HFFc6 (cell line): ENCODE data around the gene NRP2. TPM values are rescaled to one million over a fixed set of nuclear protein-coding genes. Genes with fewer than 3 reads are reported as not detected.

Source experiments
- DNase-seq: peaks from one replicate; pipeline ENCODE4 v3.0.0-alpha.2; 2018
- H3K27ac Mint-ChIP-seq: 2 replicates; pipeline ENCODE4 v1.8.0; 2020; ENCODE audit warnings: mild to moderate bottlenecking, mixed read lengths
- H3K27me3 Mint-ChIP-seq: 2 replicates; pipeline ENCODE4 v1.8.0; 2021; ENCODE audit warnings: mild to moderate bottlenecking, moderate library complexity, mixed read lengths; ENCODE audit not compliant: insufficient read depth
- H3K36me3 Mint-ChIP-seq: 2 replicates; pipeline ENCODE4 v1.8.0; 2021; ENCODE audit warnings: low read depth, mixed read lengths
- H3K4me1 Mint-ChIP-seq: 2 replicates; pipeline ENCODE4 v1.8.0; 2020; ENCODE audit warnings: low read depth, mixed read lengths
- H3K4me3 Mint-ChIP-seq: 2 replicates; pipeline ENCODE4 v1.8.0; 2020; ENCODE audit warnings: mild to moderate bottlenecking, moderate library complexity, mixed read lengths
- H3K9me3 Mint-ChIP-seq: 2 replicates; pipeline ENCODE4 v1.8.0; 2020; ENCODE audit warnings: mild to moderate bottlenecking, mixed read lengths
- total RNA-seq, 6 experiments: library from RNA; stranded (reverse); fragmentation: NEBNext Ultra II Directional; extraction: Animal tissue kit (Norgen Biotek cat#: 25700); gene quantifications; 2 replicates in 1 of 6; 3 replicates in 5 of 6; pipeline ENCODE4 v1.2.3, GENCODE V29; 2021
- TF ChIP-seq, protein P1 (sequence below): fragments of 200-600 bp; sonication (generic); IDR thresholded peaks from 2 replicates; pipeline ENCODE4 v1.5.0; 2021; ENCODE audit warnings: antibody characterized with exemption, mild to moderate bottlenecking

The NRP2 gene
- total RNA-seq, 6 experiments from 2014 or later: 11.8 to 25.1 (median 21.4) TPM

DNA sequence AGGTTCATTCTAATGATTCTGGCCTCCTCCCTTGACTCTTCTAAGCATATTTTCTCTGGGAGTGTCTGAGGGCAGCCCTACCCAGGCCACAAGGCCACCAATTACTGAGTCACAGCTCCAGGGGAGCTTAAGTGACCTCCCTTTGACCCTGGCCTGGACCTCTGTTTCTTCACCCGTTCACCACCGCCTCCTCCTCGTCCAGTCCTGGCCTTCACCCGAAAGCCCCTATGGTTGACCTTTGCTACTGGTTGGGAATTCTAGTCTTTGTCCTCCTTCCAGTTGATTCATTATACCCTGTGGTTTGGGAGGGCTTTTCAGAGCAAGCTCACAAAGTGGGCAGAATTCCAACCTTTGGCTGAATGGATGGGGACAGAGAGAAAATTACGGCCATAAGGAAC lies 72.6 kb downstream of the NRP2 start:
- Mint-ChIP-seq H3K4me3 (peak overlapping the region; percentile 38), H3K9me3 (no peaks in the 10 kb centered on the region), H3K4me1 (peaks cover 62% of the 10 kb centered on the region), H3K27ac (peak overlapping the region; percentile 70), H3K36me3 (no peaks in the 10 kb centered on the region), H3K27me3 (peaks cover 3% of the 10 kb centered on the region)
- TF ChIP-seq, protein P1, sequence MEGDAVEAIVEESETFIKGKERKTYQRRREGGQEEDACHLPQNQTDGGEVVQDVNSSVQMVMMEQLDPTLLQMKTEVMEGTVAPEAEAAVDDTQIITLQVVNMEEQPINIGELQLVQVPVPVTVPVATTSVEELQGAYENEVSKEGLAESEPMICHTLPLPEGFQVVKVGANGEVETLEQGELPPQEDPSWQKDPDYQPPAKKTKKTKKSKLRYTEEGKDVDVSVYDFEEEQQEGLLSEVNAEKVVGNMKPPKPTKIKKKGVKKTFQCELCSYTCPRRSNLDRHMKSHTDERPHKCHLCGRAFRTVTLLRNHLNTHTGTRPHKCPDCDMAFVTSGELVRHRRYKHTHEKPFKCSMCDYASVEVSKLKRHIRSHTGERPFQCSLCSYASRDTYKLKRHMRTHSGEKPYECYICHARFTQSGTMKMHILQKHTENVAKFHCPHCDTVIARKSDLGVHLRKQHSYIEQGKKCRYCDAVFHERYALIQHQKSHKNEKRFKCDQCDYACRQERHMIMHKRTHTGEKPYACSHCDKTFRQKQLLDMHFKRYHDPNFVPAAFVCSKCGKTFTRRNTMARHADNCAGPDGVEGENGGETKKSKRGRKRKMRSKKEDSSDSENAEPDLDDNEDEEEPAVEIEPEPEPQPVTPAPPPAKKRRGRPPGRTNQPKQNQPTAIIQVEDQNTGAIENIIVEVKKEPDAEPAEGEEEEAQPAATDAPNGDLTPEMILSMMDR: no peak
- DNase-seq: peak; percentile 26

DNA sequence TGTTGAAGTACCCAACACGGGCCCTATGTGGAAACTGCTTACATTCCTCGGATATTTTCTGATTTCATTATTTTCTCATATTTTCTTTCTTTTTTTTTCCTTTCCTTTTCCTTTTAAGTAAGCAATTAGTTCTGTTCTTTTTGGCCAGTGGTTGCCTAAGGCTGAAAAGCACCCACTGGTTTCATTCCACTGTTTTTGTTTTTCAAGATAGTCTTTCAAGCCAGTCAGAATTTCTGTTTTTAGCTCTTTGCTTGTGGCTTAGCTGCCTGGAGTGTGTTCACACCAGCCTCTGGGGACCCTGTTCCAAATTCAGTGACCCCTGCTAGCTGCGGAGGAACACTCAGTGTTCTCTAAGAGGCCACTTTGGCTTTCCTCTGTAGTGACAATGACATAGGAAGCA lies 73.6 kb downstream of the NRP2 start:
- Mint-ChIP-seq H3K27ac (peak overlapping the region; percentile 70), H3K4me1 (peaks cover 62% of the 10 kb centered on the region), H3K9me3 (no peaks in the 10 kb centered on the region), H3K4me3 (no peak overlapping the region), H3K36me3 (no peaks in the 10 kb centered on the region), H3K27me3 (peaks cover 6% of the 10 kb centered on the region)
- DNase-seq: peak; percentile 23
- TF ChIP-seq, protein P1: no peak

DNA sequence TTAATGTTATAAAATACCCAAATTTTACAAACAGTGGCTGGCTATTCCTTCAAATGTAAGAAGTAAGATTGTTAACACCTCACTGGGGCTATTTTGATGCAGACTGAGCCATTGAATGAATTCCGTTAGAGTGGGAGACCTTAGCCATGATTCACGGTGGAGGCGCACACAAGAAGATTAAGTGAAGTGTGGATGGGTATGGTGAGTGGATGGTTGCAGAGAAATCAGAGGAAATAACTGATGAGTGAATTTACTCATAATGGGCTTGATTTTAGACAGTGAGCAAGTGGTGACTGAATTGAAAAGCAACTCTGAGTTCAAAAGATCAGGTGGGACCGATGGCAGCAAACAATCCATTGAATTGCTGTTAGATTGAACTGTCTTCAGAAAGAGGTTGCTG lies 75.0 kb downstream of the NRP2 start:
- Mint-ChIP-seq H3K27ac (peak overlapping the region; percentile 77), H3K4me3 (peak overlapping the region; percentile 25; the same call in 1 of the 2 replicates), H3K4me1 (peaks cover 54% of the 10 kb centered on the region), H3K36me3 (no peaks in the 10 kb centered on the region), H3K9me3 (no peaks in the 10 kb centered on the region), H3K27me3 (peaks cover 6% of the 10 kb centered on the region)
- DNase-seq: no peak
- TF ChIP-seq, protein P1: no peak

DNA sequence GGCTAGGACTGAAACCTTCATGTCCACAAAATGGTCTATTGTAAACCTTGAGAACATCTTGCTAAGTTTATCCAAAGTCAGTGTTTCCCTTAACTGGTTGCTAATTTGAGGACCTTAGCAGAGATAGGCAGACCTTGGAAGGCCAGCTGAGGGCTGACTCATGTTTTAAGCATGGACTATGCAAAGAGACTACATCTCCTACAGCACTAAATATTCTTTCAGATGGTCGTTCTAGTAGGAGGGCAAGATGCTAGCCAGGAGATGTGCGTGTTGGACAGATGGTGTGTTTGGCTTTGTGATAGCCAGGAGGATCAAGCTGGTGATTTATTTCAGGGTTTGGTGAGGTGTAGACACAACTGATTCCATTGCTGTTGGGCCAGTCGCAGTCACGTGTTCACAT lies 75.8 kb downstream of the NRP2 start:
- Mint-ChIP-seq H3K27ac (peak overlapping the region; percentile 77), H3K36me3 (no peaks in the 10 kb centered on the region), H3K4me3 (no peak overlapping the region; the same call in 1 of the 2 replicates), H3K4me1 (peaks cover 59% of the 10 kb centered on the region), H3K27me3 (peaks cover 5% of the 10 kb centered on the region; the same call in 1 of the 2 replicates), H3K9me3 (no peaks in the 10 kb centered on the region)
- TF ChIP-seq, protein P1: no peak
- DNase-seq: peak; percentile 72

DNA sequence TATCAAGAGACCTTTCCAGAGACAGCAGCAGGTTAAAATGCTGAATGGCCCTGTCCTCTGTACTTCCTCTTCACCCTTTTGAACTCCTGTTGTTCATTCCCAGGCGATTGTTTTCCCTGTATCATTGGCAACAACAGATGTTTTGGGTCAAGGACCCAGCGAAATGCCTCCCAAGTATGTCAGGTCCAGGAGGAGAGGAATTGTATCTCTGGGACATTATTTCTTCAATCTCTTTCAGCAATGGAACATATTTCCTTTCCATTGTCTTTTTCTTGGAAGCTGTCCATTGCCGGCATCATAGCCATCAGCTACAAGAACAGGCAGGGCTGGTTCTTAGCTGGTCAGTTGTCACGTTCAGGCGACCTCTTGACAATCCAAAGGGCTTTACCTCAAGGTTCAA lies 76.2 kb downstream of the NRP2 start:
- Mint-ChIP-seq H3K36me3 (no peaks in the 10 kb centered on the region), H3K4me1 (peaks cover 64% of the 10 kb centered on the region), H3K9me3 (no peaks in the 10 kb centered on the region), H3K27me3 (peaks cover 5% of the 10 kb centered on the region; the same call in 1 of the 2 replicates), H3K4me3 (no peak overlapping the region), H3K27ac (peak overlapping the region; percentile 77; the same call in 1 of the 2 replicates)
- TF ChIP-seq, protein P1: no peak
- DNase-seq: no peak

DNA sequence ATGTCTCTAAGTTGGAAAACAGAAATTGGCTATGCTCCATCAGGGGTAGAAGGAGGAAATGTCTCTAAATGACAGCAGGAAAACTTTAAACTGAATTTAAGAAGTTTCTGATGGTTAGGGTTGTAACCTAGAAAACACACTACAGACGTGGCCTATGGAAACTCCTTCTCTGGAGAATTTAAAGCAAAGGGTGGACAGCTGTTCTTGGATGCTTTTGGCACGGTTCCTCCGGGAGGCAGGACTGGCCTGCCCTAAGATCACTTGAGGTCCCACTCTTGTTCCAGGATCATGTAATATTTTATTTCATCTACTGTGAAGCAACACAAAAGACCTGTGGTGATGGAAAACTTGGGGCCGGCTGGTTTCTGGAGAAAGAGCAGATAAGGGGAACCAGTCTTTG lies 77.0 kb downstream of the NRP2 start:
- peaks cover 5% of the 10 kb centered on the region; the same call in 1 of the 2 replicates for H3K27me3 Mint-ChIP-seq
- TF ChIP-seq, protein P1: no peak
- peaks cover 66% of the 10 kb centered on the region for H3K4me1 Mint-ChIP-seq
- no peak for DNase-seq
- no peaks in the 10 kb centered on the region for H3K36me3 Mint-ChIP-seq
- no peak overlapping the region for H3K4me3 Mint-ChIP-seq
- no peaks in the 10 kb centered on the region for H3K9me3 Mint-ChIP-seq
- H3K27ac Mint-ChIP-seq: no peak overlapping the region
